Measurements from ENCODE around the gene C9orf72.

- no peak for TF ChIP-seq POLR2A (IDR thresholded peaks at IDR 0.05; ENCODE audit: low read depth, low read length)
- TF ChIP-seq POLR2AphosphoS5 (IDR thresholded peaks at IDR 0.05; ENCODE audit: low read depth, low read length) = no peak
These were observed 31.5 kb downstream of the C9orf72 start for GRCh38 chr9:27541740-27542139.

Measured in GM12892 (cell line).